ENCODE measurements around the gene TTC21A. TPM values are rescaled to one million over a fixed set of nuclear protein-coding genes. Genes with fewer than 3 reads are reported as not detected.

Gene TTC21A
- total RNA-seq, 2 donors from 2014 or later: 2.7 to 4.7 TPM

DNA sequence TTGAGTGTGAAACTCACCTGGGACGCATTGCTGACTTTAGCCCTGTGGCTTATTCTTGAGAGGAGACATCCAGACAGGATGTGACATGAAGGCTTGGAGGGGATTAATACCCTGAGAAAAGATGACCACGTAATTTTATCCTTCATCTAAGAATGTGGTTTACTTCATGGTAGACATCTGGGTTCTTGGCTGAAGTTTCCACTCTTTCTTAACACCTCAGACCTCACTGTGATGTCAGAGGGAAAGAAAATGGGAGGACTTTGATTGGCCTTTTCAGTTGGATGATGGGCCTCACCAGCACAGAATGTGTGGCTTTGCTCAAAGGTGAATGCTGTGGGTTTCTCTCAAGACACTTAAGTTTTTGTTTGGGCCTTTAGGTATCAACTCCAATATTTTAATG is 16.6 kb upstream of the TTC21A start:
- H3K36me3 Mint-ChIP-seq (ENCODE audit: low read depth): peaks cover 100% of the 10 kb centered on the region
- peak; percentile 43 for ATAC-seq (replicated peaks)
- H3K4me1 Mint-ChIP-seq: no peaks in the 10 kb centered on the region
- H3K9me3 Mint-ChIP-seq: no peaks in the 10 kb centered on the region
- no peaks in the 10 kb centered on the region for H3K27me3 Mint-ChIP-seq
- H3K27ac Mint-ChIP-seq: peak overlapping the region; percentile 62
- H3K4me3 Mint-ChIP-seq: no peak overlapping the region

DNA sequence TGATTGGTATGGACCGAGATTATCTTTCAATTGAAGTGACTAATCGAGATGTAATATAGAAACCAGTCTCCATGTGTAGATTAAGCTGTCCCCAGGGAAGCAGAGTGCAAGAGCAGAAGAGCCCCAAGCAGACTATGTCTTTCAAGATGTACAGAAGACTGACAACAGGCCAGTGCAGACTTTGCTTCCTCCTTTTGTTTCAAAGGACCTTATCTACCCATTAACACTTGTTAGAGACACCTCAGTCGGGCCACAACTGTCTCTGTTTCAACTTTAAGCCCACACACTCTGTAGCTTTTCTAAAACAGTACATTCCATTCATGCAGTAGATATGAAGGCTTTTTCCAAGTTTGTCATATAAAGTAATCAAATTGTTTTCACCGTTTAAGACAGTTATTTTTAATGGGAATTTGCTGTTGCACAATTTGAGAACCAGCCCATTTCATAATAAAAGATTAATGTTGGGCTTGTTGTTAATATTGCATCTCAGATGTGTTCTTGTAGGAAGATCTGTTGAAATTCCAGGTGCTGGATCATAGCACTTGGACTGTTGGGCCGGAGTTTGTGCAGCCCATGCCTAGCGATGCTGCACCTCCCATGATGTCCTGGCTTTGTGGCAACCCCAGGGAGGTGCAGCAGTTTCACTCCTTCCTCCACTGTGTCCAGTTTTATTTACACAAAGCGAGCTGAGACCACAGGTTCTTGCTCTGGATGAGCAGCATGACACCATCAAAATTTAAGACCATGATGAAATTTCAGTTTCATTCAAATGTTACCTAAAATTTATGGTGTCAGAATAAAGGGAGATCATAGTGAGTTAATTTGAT is 12.4 kb upstream of the TTC21A start:
- no peak overlapping the region for H3K4me3 Mint-ChIP-seq
- H3K27ac Mint-ChIP-seq: peak overlapping the region; percentile 59
- H3K27me3 Mint-ChIP-seq: no peaks in the 10 kb centered on the region
- H3K4me1 Mint-ChIP-seq: no peaks in the 10 kb centered on the region
- H3K9me3 Mint-ChIP-seq: no peaks in the 10 kb centered on the region
- no peak for ATAC-seq (replicated peaks)
- peaks cover 92% of the 10 kb centered on the region for H3K36me3 Mint-ChIP-seq (ENCODE audit: low read depth)

DNA sequence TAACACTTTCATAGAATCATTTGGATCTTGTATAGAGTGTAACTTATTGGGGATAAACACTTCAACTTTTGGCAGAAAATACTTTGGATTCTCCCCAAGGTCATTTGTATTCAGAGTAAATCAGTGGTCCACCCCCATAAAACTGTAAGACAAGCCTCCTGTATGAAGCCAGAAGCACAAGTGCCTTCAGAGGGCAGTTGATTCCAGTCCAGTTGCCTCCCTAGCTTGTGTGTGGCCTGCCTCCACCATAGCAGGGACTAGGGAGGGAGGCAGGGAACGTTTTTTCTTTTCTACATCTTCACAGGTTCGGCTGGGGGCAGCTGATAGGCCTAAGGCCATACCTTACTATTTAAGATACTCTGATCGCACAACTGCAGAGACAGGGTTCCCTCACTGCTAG is 11.7 kb upstream of the TTC21A start:
- Mint-ChIP-seq H3K36me3 (ENCODE audit: low read depth) (peaks cover 85% of the 10 kb centered on the region), H3K4me3 (no peak overlapping the region), H3K9me3 (no peaks in the 10 kb centered on the region), H3K27me3 (no peaks in the 10 kb centered on the region), H3K4me1 (no peaks in the 10 kb centered on the region), H3K27ac (peak overlapping the region; percentile 59)
- no peak for ATAC-seq (replicated peaks)

GRCh38 chr3:39096775-39097174 is 10.7 kb upstream of the TTC21A start:
- no peak for ATAC-seq (replicated peaks)
- peaks cover 7% of the 10 kb centered on the region for H3K4me1 Mint-ChIP-seq
- no peaks in the 10 kb centered on the region for H3K9me3 Mint-ChIP-seq
- H3K27ac Mint-ChIP-seq: peak overlapping the region; percentile 71
- no peak overlapping the region for H3K4me3 Mint-ChIP-seq
- H3K27me3 Mint-ChIP-seq: no peaks in the 10 kb centered on the region
- peaks cover 75% of the 10 kb centered on the region for H3K36me3 Mint-ChIP-seq (ENCODE audit: low read depth)

- Mint-ChIP-seq H3K9me3 (no peaks in the 10 kb centered on the region), H3K4me1 (peaks cover 18% of the 10 kb centered on the region), H3K36me3 (ENCODE audit: low read depth) (peaks cover 64% of the 10 kb centered on the region), H3K4me3 (no peak overlapping the region), H3K27ac (peak overlapping the region; percentile 71), H3K27me3 (no peaks in the 10 kb centered on the region)
- ATAC-seq (replicated peaks): no peak
These were observed 9.6 kb upstream of the TTC21A start for GRCh38 chr3:39097716-39098472.

- H3K27ac Mint-ChIP-seq: no peak overlapping the region
- peaks cover 20% of the 10 kb centered on the region for H3K4me1 Mint-ChIP-seq
- no peak for ATAC-seq (replicated peaks)
- H3K9me3 Mint-ChIP-seq: no peaks in the 10 kb centered on the region
- peaks cover 57% of the 10 kb centered on the region for H3K36me3 Mint-ChIP-seq (ENCODE audit: low read depth)
- H3K27me3 Mint-ChIP-seq: no peaks in the 10 kb centered on the region
- H3K4me3 Mint-ChIP-seq: no peak overlapping the region
These were observed 8.9 kb upstream of the TTC21A start for GRCh38 chr3:39098473-39099000.

GRCh38 chr3:39099242-39099641 is 8.2 kb upstream of the TTC21A start:
- H3K36me3 Mint-ChIP-seq (ENCODE audit: low read depth): peaks cover 50% of the 10 kb centered on the region
- H3K9me3 Mint-ChIP-seq: no peaks in the 10 kb centered on the region
- no peak for ATAC-seq (replicated peaks)
- peaks cover 20% of the 10 kb centered on the region for H3K4me1 Mint-ChIP-seq
- no peaks in the 10 kb centered on the region for H3K27me3 Mint-ChIP-seq
- peak overlapping the region; percentile 46 for H3K27ac Mint-ChIP-seq
- no peak overlapping the region for H3K4me3 Mint-ChIP-seq

GRCh38 chr3:39099738-39100499 is 7.6 kb upstream of the TTC21A start:
- Mint-ChIP-seq H3K4me1 (peaks cover 20% of the 10 kb centered on the region), H3K9me3 (no peaks in the 10 kb centered on the region), H3K4me3 (no peak overlapping the region), H3K36me3 (ENCODE audit: low read depth) (peaks cover 43% of the 10 kb centered on the region), H3K27me3 (no peaks in the 10 kb centered on the region), H3K27ac (peak overlapping the region; percentile 81)
- ATAC-seq (replicated peaks): no peak

DNA sequence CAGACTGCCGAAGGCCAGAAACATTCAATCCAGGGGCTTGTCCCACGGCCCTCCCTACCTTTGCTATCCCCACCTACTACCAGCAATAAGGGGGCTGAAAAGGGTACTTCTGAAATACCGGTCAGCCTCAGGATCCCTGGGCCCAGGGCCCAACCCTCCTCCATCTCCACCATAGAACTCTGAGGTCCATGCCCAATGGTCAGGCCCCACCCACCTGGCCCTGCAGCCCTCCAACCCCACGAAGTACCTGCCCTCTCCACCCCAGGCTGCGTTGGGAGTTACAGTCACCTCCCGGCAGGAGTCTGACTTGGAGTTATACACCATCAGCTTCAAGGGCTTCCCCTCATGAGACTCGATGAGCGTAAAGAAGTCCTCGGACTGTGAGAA is 7.0 kb upstream of the TTC21A start:
- Mint-ChIP-seq H3K4me1 (peaks cover 26% of the 10 kb centered on the region), H3K9me3 (no peaks in the 10 kb centered on the region), H3K27ac (peak overlapping the region; percentile 81), H3K36me3 (ENCODE audit: low read depth) (peaks cover 38% of the 10 kb centered on the region), H3K4me3 (no peak overlapping the region), H3K27me3 (no peaks in the 10 kb centered on the region)
- ATAC-seq (replicated peaks): no peak

- peak; percentile 77 for ATAC-seq (replicated peaks)
- Mint-ChIP-seq H3K36me3 (ENCODE audit: low read depth) (peaks cover 31% of the 10 kb centered on the region), H3K27ac (peak overlapping the region; percentile 81), H3K4me1 (peaks cover 33% of the 10 kb centered on the region), H3K9me3 (no peaks in the 10 kb centered on the region), H3K4me3 (no peak overlapping the region), H3K27me3 (no peaks in the 10 kb centered on the region)
These were observed 6.3 kb upstream of the TTC21A start for GRCh38 chr3:39101022-39101689.

DNA sequence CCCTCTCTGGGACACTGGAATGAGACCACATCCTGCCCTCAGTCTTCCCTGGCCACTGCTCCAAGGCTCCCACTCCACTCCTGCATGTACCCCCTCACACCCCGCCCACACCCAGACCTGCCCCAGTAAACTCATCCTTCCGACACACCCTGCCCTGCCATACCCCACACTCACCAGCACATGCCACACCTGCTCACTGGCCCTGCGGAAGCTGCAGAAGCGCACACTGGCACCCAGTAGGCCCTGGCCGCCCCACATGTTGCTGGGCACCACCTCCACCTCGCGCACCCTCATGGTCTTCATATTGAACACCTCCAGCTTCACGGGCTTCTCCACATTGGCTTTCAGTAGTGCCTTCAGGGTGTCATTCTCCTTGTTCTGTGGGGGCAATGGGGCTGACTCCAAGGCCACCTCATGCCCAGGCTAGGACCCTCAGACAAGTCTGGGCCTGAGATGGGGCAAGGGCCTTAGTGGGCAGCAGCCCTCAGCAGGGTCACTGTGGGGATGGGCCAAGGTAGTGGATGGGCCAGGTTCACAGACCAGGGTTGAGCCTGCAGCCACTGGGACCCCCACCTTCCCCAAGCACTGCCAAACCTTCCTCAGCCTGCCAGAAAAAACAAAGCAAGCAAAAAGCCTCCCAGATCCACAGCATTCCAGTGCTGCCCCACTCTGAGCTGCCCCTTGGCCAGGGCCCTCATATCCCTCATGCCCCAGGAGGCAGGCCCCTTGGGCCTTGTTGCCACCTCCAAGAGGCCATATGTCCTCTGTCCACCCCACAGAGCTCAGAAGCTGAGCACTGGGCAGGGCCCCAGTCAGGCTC is 4.8 kb upstream of the TTC21A start:
- H3K4me3 Mint-ChIP-seq: no peak overlapping the region
- no peaks in the 10 kb centered on the region for H3K27me3 Mint-ChIP-seq
- H3K27ac Mint-ChIP-seq: peak overlapping the region; percentile 59
- no peak for ATAC-seq (replicated peaks)
- H3K36me3 Mint-ChIP-seq (ENCODE audit: low read depth): peaks cover 17% of the 10 kb centered on the region
- H3K9me3 Mint-ChIP-seq: no peaks in the 10 kb centered on the region
- peaks cover 41% of the 10 kb centered on the region for H3K4me1 Mint-ChIP-seq

- H3K4me3 Mint-ChIP-seq: no peak overlapping the region
- no peaks in the 10 kb centered on the region for H3K27me3 Mint-ChIP-seq
- peaks cover 47% of the 10 kb centered on the region for H3K4me1 Mint-ChIP-seq
- no peak for ATAC-seq (replicated peaks)
- H3K27ac Mint-ChIP-seq: peak overlapping the region; percentile 59
- no peaks in the 10 kb centered on the region for H3K9me3 Mint-ChIP-seq
- peaks cover 16% of the 10 kb centered on the region for H3K36me3 Mint-ChIP-seq (ENCODE audit: low read depth)
These were observed 4.2 kb upstream of the TTC21A start for GRCh38 chr3:39103324-39103693.

DNA sequence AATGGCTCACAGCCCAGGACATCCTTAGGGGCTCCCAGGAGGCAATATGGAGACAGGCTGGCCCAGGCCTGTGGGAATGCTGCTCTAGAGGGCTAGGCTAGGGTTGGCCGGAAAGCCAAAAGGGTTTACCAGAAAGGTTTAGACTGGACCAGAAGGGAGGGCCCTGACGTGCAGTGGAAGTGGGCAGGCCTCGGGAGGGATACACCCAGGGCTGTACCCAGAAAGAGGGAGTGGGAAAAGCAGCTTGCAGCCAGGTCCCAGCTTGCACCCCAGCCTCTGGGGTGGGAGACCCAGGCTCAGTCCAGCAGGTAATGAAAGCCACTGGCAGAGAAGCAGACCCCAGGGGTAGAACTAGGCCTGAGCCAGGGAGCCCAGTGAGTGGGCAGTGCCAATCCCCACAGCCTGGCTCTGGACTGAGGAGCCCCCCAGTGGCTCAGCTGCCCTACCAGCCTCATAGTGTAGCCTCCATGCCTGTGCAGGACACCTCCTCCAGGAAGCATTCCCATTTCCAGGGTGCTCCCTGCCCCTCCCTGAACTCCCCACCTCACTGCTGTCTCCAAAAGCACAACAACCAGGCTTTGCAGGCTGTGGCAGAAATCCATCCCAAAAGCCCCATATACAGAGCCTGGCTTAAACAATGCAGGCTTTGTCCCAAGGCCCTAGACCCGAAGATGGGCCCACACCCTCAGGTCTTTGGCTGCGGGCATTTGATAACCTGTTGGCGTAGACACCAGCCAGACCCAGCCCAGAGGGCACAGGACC is 3.5 kb upstream of the TTC21A start:
- no peak for ATAC-seq (replicated peaks)
- H3K4me1 Mint-ChIP-seq: peaks cover 51% of the 10 kb centered on the region
- H3K27ac Mint-ChIP-seq: peak overlapping the region; percentile 59
- no peaks in the 10 kb centered on the region for H3K9me3 Mint-ChIP-seq
- no peaks in the 10 kb centered on the region for H3K27me3 Mint-ChIP-seq
- no peak overlapping the region for H3K4me3 Mint-ChIP-seq
- peaks cover 10% of the 10 kb centered on the region for H3K36me3 Mint-ChIP-seq (ENCODE audit: low read depth)

All from activated T-helper 17 cell treated with anti-CD3 and anti-CD28 coated beads, Interleukin-2, amount 50 U/mL, for 72 hours (primary cell).